GM12878 (cell line): ENCODE measurements around the gene TRPM3. TPM values are rescaled to one million over a fixed set of nuclear protein-coding genes. Genes with fewer than 3 reads are reported as not detected.

Experiments used
- ATAC-seq: fragments of 200-7000 bp; cut with Tn5 transposase; 3 replicates; pipeline ENCODE4 v1.9.1; 2020; ENCODE audit warnings: mild to moderate bottlenecking, moderate library complexity
- BruUV-seq: library from RNA; stranded (reverse); fragments of 400-500 nt; replicated peaks from 2 replicates; lab custom pipeline; 2021; lab: Mats Ljungman, UMichigan
- CTCF ChIA-PET: fragments of 300-600 bp; sonication (Branson Sonifier 250); formaldehyde crosslinking; extraction: SDS; loops from one replicate; lab custom pipeline; 2021; ENCODE audit warnings: inconsistent platforms; lab: Yijun Ruan, JAX
- POLR2A ChIA-PET: fragments of 350-600 bp; formaldehyde crosslinking; extraction: SDS; loops from one replicate; lab custom pipeline; 2021; ENCODE audit warnings: inconsistent platforms; lab: Charles Lee
- RAD21 ChIA-PET: fragments of 300-600 bp; sonication (Branson Sonifier 250); formaldehyde crosslinking; loops from one replicate; lab custom pipeline; 2023; ENCODE audit warnings: antibody characterized with exemption; ENCODE audit not compliant: unreplicated experiment; lab: Charles Lee
- SMC1A ChIA-PET: fragments of 300-600 bp; sonication (Branson Sonifier 250); formaldehyde crosslinking; loops from one replicate; lab custom pipeline; 2023; ENCODE audit not compliant: unreplicated experiment, uncharacterized antibody; lab: Charles Lee
- DNase-seq: peaks from one replicate; pipeline ENCODE4 v3.0.0-alpha.2; 2011; ENCODE audit warnings: low read depth, low spot score
- FAIRE-seq: peaks from 3 replicates; lab custom pipeline; 2011; peaks lifted over from hg19 to GRCh38; lab: Jason Lieb, UNC
- H2AFZ ChIP-seq: 2 replicates; pipeline ENCODE4 v1.6.0; 2011; ENCODE audit warnings: low read depth, low read length, control low read depth; ENCODE audit not compliant: control insufficient read depth
- H3K27ac ChIP-seq: 2 replicates; pipeline ENCODE4 v1.5.1; 2011; ENCODE audit warnings: control low read depth; ENCODE audit not compliant: control insufficient read depth, insufficient read depth
- H3K27me3 ChIP-seq, 2 experiments: replicated peaks in 1 of 2; 2 replicates each; pipeline versions ENCODE4 v1.6.0 to v1.6.1; 2011; ENCODE audit warnings: low read length in 1 of 2; ENCODE audit not compliant: control insufficient read depth in 2 of 2, insufficient read depth in 2 of 2
- H3K36me3 ChIP-seq, 2 experiments: 2 replicates each; pipeline ENCODE4 v1.5.1; 2011; ENCODE audit warnings: low read length in 1 of 2; ENCODE audit not compliant: control insufficient read depth in 2 of 2, insufficient read depth in 2 of 2
- H3K4me1 ChIP-seq: 2 replicates; pipeline ENCODE4 v1.6.1; 2011; ENCODE audit warnings: mild to moderate bottlenecking, low read length, moderate library complexity, mixed read lengths; ENCODE audit not compliant: control insufficient read depth, insufficient read depth
- H3K4me2 ChIP-seq: 2 replicates; pipeline ENCODE4 v1.6.0; 2011; ENCODE audit warnings: control low read depth; ENCODE audit not compliant: control insufficient read depth, insufficient read depth
- H3K4me3 ChIP-seq: fragments of 200-600 bp; sonication (generic); 2 replicates; pipeline ENCODE4 v1.5.1; 2016
- H3K79me2 ChIP-seq: 2 replicates; pipeline ENCODE4 v1.6.0; 2011; ENCODE audit warnings: low read length; ENCODE audit not compliant: control insufficient read depth, insufficient read depth
- H3K9ac ChIP-seq: 2 replicates; pipeline ENCODE4 v1.8.0; 2011; ENCODE audit warnings: low read length, control low read depth, mixed read lengths; ENCODE audit not compliant: control insufficient read depth, insufficient read depth
- H3K9me3 ChIP-seq: replicated peaks from 3 replicates; pipeline ENCODE4 v1.5.1; 2011; ENCODE audit warnings: mild to moderate bottlenecking, low read length; ENCODE audit not compliant: control insufficient read depth, insufficient read depth
- H4K20me1 ChIP-seq: 2 replicates; pipeline ENCODE4 v1.6.0; 2011; ENCODE audit not compliant: control insufficient read depth, insufficient read depth
- BCLAF1 ChIP-seq: fragments of 450-650 bp; IDR thresholded peaks from 2 replicates; pipeline ENCODE4 v1.6.1; 2017; ENCODE audit warnings: antibody characterized with exemption, mild to moderate bottlenecking, moderate library complexity
- CREB1 ChIP-seq: IDR thresholded peaks from 2 replicates; pipeline ENCODE4 v1.6.1; 2012; ENCODE audit warnings: low read depth, mild to moderate bottlenecking, inconsistent platforms
- ESRRA ChIP-seq: IDR thresholded peaks from 2 replicates; pipeline ENCODE4 v1.6.1; 2012; ENCODE audit warnings: mild to moderate bottlenecking, low read length, improper control_type of control experiment
- EZH2 ChIP-seq: IDR thresholded peaks from 2 replicates; pipeline ENCODE4 v1.6.1; 2012; ENCODE audit warnings: low read depth, mild to moderate bottlenecking, control low read depth, inconsistent platforms, low read length, borderline replicate concordance; ENCODE audit not compliant: control insufficient read depth
- HDAC6 ChIP-seq: fragments of 200-600 bp; sonication (generic); IDR thresholded peaks from one replicate; pipeline ENCODE4 v1.8.0; 2017; ENCODE audit warnings: antibody characterized with exemption; ENCODE audit not compliant: unreplicated experiment
- HDGF ChIP-seq: fragments of 450-650 bp; IDR thresholded peaks from 2 replicates; pipeline ENCODE4 v1.6.1; 2016; ENCODE audit warnings: antibody characterized with exemption
- MYB ChIP-seq: fragments of 150-350 bp; IDR thresholded peaks from 2 replicates; pipeline ENCODE4 v1.6.1; 2014; ENCODE audit warnings: mild to moderate bottlenecking, low read depth, low read length, borderline replicate concordance
- POLR2AphosphoS5 ChIP-seq: IDR thresholded peaks from 2 replicates; pipeline ENCODE4 v1.6.1; 2011; ENCODE audit warnings: mild to moderate bottlenecking, low read length, inconsistent platforms
- PRDM15 ChIP-seq: fragments of 450-650 bp; formaldehyde crosslinking; IDR thresholded peaks from 2 replicates; pipeline ENCODE4 v1.4.0; 2020; ENCODE audit warnings: mild to moderate bottlenecking, moderate library complexity
- RELA ChIP-seq: fragments of 450-650 bp; IDR thresholded peaks from 2 replicates; pipeline ENCODE4 v1.8.0; 2014; ENCODE audit warnings: borderline replicate concordance; ENCODE audit not compliant: partially characterized antibody
- SUPT20H ChIP-seq: IDR thresholded peaks from 2 replicates; pipeline ENCODE4 v1.6.1; 2011; ENCODE audit warnings: low read depth, mild to moderate bottlenecking, low read length, moderate library complexity, borderline replicate concordance; ENCODE audit not compliant: control insufficient read depth
- in situ Hi-C: fragments of 300-500 bp; cut with MboI; formaldehyde crosslinking; loops from 9 replicates; pipeline ENCODE4 v1.14.3; 2018; ENCODE audit warnings: mixed read lengths
- intact Hi-C: fragments of 100-400 bp; cut with micrococcal nuclease; formaldehyde crosslinking; loops from one replicate; pipeline ENCODE4 v1.14.2; 2022; ENCODE audit not compliant: unreplicated experiment
- polyA plus RNA-seq, 11 experiments: library from polyadenylated mRNA; depleted of rRNA in 4 of 11; unstranded in 6 of 11; stranded (reverse) in 5 of 11; fragments of >200 nt; fragmentation: Nextera tagmentation in 4 of 11; fragmentation: Illumina TruSeq in 1 of 11; extraction: Ambion mirVana in 4 of 11; extraction: Trizol in 1 of 11; gene quantifications; 1 replicate in 1 of 11; 2 replicates in 10 of 11; pipeline versions ENCODE4 v1.2.1 to v1.2.3, GENCODE V29; 2011 to 2016; ENCODE audit warnings: inconsistent platforms in 2 of 11, missing spikeins in 2 of 11, low read depth in 1 of 11
- total RNA-seq, 4 experiments: library from RNA; depleted of rRNA in 3 of 4; stranded (reverse); fragments of >200 nt in 3 of 4; fragmentation: Illumina TruSeq in 1 of 4; extraction: Trizol in 1 of 4; gene quantifications; 2 replicates each; pipeline versions ENCODE4 v1.2.1 to v1.2.3, GENCODE V29; 2013 to 2021

Gene TRPM3
- total and polyA plus RNA-seq, 10 of the 15 experiments (the other 5 are each of a cell fraction or from before 2014, with no cell fraction given), result not detected

- TF ChIP-seq HDGF (no peak), EZH2 (no peak), POLR2AphosphoS5 (no peak), PRDM15 (no peak), ESRRA (no peak), BCLAF1 (no peak), RELA (no peak), CREB1 (no peak), HDAC6 (no peak), SUPT20H (no peak), MYB (no peak)
- TF ChIP-seq, all 136 proteins: peak for 0
Measured at GRCh38 chr9:70901013-70901412, 220.4 kb downstream of the TRPM3 start.

More at GRCh38 chr9:70901013-70901412, 220.4 kb downstream of the TRPM3 start:
- no peaks in the 10 kb centered on the region for H3K79me2 ChIP-seq
- H3K4me2 ChIP-seq, result no peak overlapping the region
- in situ Hi-C loops (no loop called here), intact Hi-C loops (no loop called here)
- ChIA-PET CTCF (no interaction called here), SMC1A (no interaction called here), POLR2A (no interaction called here), RAD21 (no interaction called here)
- DNase-seq (no peak), FAIRE-seq (no peak), ATAC-seq (no peak)
- no peak overlapping the region for H2AFZ ChIP-seq
- no peaks in the 10 kb centered on the region for H3K36me3 ChIP-seq
- H3K27me3 ChIP-seq, result no peaks in the 10 kb centered on the region
- no peaks in the 10 kb centered on the region for H3K9me3 ChIP-seq
- no peak overlapping the region for H3K27ac ChIP-seq
- H3K4me1 ChIP-seq, result no peaks in the 10 kb centered on the region
- no peaks in the 10 kb centered on the region for H4K20me1 ChIP-seq
- no TSS peak for BruUV-seq
- H3K9ac ChIP-seq, result no peak overlapping the region
- no peak overlapping the region for H3K4me3 ChIP-seq
